Ishikawa (cell line): ENCODE measurements around the gene LPAR5.

ENCODE experiments used
- CEBPB ChIP-seq: IDR thresholded peaks from 2 replicates; pipeline ENCODE4 v1.6.1; 2012
- CREB1 ChIP-seq: IDR thresholded peaks from 2 replicates; pipeline ENCODE4 v1.6.1; 2012; ENCODE audit warnings: low read depth
- EGR1 ChIP-seq: IDR thresholded peaks from 2 replicates; pipeline ENCODE4 v1.6.1; 2012
- EP300 ChIP-seq: IDR thresholded peaks from 2 replicates; pipeline ENCODE4 v1.6.1; 2012; ENCODE audit warnings: borderline replicate concordance
- FOXM1 ChIP-seq: IDR thresholded peaks from 2 replicates; pipeline ENCODE4 v1.6.1; 2012; ENCODE audit warnings: low read depth, borderline replicate concordance
- NFIC ChIP-seq: IDR thresholded peaks from 2 replicates; pipeline ENCODE4 v1.6.1; 2012
- RAD21 ChIP-seq: IDR thresholded peaks from 2 replicates; pipeline ENCODE4 v1.6.1; 2012; ENCODE audit warnings: low read depth
- TAF1 ChIP-seq: IDR thresholded peaks from 2 replicates; pipeline ENCODE4 v1.6.1; 2012; ENCODE audit warnings: low read depth, mild to moderate bottlenecking
- TCF12 ChIP-seq: IDR thresholded peaks from 2 replicates; pipeline ENCODE4 v1.6.1; 2012; ENCODE audit warnings: low read depth
- TEAD4 ChIP-seq: IDR thresholded peaks from 2 replicates; pipeline ENCODE4 v1.6.1; 2012
- YY1 ChIP-seq: IDR thresholded peaks from 2 replicates; pipeline ENCODE4 v1.6.1; 2012; ENCODE audit warnings: low read depth
- ZBTB7A ChIP-seq: IDR thresholded peaks from 2 replicates; pipeline ENCODE4 v1.6.1; 2012; ENCODE audit warnings: low read depth
- TF ChIP-seq, protein P1 (sequence below): IDR thresholded peaks from 2 replicates; pipeline ENCODE4 v1.6.1; 2012; ENCODE audit warnings: low read depth, mild to moderate bottlenecking
- TF ChIP-seq, protein P2 (sequence below): IDR thresholded peaks from 2 replicates; pipeline ENCODE4 v1.6.1; 2012
- TF ChIP-seq, protein P3 (sequence below): IDR thresholded peaks from 2 replicates; pipeline ENCODE4 v1.6.1; 2012

Gene LPAR5

DNA sequence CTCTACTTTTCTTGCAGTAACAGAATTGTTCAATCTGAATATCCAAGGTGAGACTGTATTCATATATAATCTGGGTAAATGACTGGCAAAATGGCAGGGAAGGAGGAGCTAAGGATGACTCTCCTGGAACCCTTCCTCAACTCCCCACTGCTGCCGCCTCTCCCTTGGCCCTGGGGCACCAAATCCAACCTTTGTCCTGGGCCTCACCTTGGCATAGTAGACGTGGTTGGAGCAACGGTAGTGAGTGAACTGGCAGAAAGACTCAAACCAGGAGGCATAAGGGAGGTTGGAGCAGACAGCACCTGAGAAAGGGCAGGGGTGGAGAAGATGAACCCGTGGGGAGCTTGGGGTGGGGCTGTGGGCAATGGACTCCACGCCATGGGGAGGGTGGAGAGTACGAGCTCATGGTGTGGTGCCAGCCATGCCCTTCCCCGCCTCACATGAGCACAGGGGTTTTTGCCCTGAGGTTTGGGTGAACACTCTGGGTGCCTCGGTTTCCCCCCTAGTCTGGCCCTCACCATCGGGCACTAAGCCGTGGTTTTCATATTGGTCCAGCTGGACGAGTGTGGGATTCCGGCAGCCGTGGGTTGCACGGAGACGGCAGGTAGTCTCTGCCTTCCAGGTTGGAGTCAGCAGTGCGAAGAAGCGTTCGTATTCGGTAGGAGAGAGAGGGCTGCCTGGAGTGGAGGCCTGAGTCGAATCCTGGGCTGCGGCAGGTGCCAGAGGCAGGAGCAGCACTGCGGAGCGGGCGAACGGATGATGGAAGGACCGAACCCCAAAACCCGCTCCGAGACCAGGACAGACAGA is 10.7 kb upstream of the LPAR5 start:
- no peak for TF ChIP-seq EGR1
- no peak for TF ChIP-seq NFIC
- TF ChIP-seq FOXM1, result no peak
- no peak for TF ChIP-seq RAD21
- TF ChIP-seq EP300, result no peak
- TF ChIP-seq TAF1, result no peak
- TF ChIP-seq CEBPB, result no peak
- TF ChIP-seq ZBTB7A, result no peak
- TF ChIP-seq, protein P1, sequence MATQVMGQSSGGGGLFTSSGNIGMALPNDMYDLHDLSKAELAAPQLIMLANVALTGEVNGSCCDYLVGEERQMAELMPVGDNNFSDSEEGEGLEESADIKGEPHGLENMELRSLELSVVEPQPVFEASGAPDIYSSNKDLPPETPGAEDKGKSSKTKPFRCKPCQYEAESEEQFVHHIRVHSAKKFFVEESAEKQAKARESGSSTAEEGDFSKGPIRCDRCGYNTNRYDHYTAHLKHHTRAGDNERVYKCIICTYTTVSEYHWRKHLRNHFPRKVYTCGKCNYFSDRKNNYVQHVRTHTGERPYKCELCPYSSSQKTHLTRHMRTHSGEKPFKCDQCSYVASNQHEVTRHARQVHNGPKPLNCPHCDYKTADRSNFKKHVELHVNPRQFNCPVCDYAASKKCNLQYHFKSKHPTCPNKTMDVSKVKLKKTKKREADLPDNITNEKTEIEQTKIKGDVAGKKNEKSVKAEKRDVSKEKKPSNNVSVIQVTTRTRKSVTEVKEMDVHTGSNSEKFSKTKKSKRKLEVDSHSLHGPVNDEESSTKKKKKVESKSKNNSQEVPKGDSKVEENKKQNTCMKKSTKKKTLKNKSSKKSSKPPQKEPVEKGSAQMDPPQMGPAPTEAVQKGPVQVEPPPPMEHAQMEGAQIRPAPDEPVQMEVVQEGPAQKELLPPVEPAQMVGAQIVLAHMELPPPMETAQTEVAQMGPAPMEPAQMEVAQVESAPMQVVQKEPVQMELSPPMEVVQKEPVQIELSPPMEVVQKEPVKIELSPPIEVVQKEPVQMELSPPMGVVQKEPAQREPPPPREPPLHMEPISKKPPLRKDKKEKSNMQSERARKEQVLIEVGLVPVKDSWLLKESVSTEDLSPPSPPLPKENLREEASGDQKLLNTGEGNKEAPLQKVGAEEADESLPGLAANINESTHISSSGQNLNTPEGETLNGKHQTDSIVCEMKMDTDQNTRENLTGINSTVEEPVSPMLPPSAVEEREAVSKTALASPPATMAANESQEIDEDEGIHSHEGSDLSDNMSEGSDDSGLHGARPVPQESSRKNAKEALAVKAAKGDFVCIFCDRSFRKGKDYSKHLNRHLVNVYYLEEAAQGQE, result no peak
- TF ChIP-seq YY1, result no peak
- TF ChIP-seq TCF12, result no peak
- TF ChIP-seq, protein P2, sequence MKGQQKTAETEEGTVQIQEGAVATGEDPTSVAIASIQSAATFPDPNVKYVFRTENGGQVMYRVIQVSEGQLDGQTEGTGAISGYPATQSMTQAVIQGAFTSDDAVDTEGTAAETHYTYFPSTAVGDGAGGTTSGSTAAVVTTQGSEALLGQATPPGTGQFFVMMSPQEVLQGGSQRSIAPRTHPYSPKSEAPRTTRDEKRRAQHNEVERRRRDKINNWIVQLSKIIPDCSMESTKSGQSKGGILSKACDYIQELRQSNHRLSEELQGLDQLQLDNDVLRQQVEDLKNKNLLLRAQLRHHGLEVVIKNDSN, result no peak

DNA sequence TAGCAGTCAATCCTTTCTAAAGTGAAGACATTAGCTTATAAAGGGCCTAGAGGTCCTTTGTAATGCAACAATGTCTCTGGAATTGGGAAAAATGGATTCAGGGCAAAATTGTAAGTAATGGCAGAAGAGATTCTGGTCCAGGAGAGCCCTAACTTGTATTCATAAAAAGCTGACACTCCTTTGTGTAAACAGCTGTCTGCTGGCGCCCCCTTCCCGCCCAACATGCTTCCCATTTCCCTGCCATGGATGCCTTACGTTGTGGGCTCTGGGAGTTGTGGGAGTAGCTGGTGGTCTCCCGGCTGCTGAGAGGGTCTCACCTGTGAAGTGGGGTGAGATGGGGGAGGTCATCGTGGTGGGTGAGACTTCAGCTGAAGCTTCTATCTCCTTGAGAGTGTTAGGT is 9.1 kb upstream of the LPAR5 start:
- TF ChIP-seq, protein P1, result no peak
- TF ChIP-seq RAD21, result peak; percentile 43

DNA sequence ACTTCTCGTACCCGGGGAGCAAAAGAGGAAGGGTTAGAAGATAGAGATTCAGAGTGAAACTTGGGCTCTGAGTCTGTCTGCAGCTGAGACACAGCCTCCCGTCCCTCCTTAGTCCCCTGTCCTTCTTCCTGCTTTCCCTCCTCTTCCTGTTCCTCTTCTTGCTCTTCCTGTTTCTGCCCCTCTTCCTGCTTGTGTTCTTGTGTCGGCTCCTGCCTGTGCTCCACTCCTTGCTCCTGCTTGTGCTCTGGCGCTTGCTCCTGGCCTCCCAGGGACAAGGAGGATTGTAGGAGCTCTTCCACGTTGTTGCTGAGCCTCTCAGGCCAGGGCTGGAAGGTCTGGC is 8.5 kb upstream of the LPAR5 start:
- TF ChIP-seq TAF1 (no peak), ZBTB7A (no peak), TCF12 (no peak), RAD21 (no peak), NFIC (no peak), CREB1 (no peak), YY1 (no peak)
- TF ChIP-seq, protein P3, sequence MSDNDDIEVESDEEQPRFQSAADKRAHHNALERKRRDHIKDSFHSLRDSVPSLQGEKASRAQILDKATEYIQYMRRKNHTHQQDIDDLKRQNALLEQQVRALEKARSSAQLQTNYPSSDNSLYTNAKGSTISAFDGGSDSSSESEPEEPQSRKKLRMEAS, result no peak

DNA sequence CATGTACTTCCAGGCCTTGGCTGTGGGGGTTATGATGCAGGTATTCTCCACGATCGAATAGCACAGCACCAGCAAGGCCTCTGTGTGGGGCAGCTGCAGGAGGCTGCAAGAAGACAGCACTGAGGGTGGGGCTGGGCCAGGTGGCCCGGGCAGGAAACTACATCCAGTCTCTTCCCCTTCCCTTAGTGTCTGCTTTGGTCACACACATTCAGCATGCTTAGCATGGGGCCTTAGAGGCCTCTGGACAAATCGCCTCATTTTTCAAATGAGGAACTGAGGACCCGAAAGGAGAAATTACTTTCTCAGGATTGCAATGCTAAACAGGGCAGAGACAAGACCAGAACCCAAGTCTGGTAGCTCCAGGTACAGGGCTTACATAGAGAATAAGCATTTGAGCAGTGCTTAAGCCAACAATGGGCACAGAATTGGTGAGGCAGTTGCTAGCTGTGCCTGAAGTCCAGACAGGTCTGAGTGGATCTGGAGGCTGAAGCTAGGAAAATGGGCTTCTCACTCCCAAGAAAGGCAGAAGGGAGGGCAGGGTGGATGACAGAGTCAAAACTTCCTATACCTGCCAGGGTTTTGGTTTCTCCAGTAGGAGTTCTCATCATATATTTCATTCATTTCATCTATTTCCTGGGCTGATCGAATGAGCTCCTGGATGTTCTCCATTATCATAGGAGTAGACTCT is 8.0 kb upstream of the LPAR5 start:
- TF ChIP-seq EGR1, result no peak
- TF ChIP-seq TCF12, result no peak
- TF ChIP-seq EP300, result no peak
- TF ChIP-seq NFIC, result no peak
- TF ChIP-seq, protein P2, result no peak
- TF ChIP-seq, protein P1, result no peak
- TF ChIP-seq FOXM1, result no peak
- no peak for TF ChIP-seq CEBPB
- TF ChIP-seq, protein P3, result no peak
- TF ChIP-seq CREB1, result no peak
- no peak for TF ChIP-seq ZBTB7A
- no peak for TF ChIP-seq TAF1
- no peak for TF ChIP-seq TEAD4
- TF ChIP-seq RAD21, result no peak
- no peak for TF ChIP-seq YY1
